GM21825 (cell line): ENCODE results near the gene ZNF232.
"Not testable (repeated sequence)": the region's sequence is repeated elsewhere in the genome, so short reads cannot be mapped to it uniquely, and the experiment has no call there.

Experiments
- ATAC-seq: cut with Tn5 transposase; IDR thresholded peaks from one replicate; pipeline ENCODE4 v1.9.1; 2021; ENCODE audit warnings: mild to moderate bottlenecking, moderate library complexity; ENCODE audit not compliant: unreplicated experiment

Gene ZNF232

DNA sequence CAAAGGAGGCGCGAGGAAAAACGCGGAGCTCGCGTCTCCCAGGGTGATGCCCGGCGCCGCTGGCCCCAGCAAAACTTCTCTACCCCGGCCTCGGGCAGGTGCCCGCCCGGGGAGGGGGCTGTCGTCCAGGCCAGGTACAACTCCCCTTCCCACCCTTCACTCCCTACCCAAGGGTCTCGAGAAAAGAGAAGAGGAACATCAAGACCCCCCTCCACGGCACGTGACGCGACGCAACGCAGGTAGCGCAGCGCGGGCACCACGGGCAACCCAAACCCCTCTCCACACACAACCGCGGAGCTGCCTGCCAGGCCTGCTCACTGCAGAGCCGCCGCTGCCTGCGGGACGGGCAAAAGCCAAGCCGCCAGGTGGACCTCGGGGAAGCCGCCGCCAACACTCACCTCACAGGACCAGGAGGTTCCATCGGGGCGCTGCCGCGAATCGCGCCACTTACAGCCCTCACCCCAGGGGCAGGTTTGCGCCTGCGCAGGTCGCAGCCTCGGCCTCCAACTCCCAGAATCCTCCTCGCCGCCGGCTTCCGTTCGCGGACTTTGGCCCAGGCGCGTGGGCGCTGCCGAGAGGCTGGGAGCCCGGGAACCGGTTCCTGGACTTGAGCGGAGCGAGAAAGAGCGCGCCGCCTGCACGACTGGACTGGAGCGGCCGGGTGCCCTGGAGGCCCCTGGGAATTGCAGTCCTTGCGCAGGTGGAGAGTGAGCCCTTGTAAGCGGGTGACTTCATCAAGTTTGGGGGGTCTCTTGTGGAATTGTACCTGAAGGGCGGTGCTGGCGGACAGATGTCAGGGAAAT lies at the start of gene ZNF232:
Gene ZNF232, minus strand, starts transcription at position 477 of the 803 bp plus-strand sequence. Its CDS starts 56 bp downstream, at position 421.
- ATAC-seq: peak; percentile 86

- ATAC-seq: not testable (repeated sequence)
These were observed 49.0 kb upstream of the ZNF232 start for GRCh38 chr17:5160702-5161101.

DNA sequence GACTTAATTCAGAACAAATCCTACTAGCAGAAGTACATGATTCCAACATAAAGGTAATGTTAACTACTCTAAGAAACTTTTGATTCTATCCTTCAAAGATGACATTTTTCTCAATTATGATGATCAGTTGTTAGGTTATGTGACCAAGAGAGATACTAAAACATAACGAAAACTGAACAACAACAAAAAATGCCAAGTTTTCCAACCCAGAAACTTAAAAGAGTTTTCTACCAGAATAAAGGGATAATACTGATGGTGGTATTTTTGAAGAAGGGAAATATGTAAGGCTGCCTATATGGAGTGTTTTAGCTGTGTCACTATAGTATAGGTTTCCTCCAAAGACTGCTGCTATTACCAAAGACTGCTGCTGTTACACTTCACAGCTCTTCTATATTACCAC lies 34.4 kb upstream of the ZNF232 start:
- not testable (repeated sequence) for ATAC-seq

DNA sequence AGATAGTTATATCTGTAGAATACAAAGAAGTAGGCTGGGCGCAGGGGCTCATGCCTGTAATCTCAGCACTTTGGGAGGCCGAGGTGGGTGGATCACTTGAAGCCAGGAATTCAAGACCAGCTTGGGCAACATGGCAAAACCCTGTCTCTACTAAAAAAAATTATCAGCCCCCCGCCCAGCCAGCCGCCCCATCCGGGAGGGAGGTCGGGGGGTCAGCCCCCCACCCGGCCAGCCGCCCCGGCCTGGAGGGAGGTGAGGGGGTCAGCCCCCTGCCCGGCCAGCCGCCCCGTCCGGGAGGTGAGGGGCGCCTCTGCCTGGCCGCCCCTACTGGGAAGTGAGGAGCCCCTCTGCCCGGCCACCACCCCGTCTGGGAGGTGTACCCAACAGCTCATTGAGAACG lies 31.2 kb upstream of the ZNF232 start:
- not testable (repeated sequence) for ATAC-seq

- no peak for ATAC-seq
These were observed 27.7 kb upstream of the ZNF232 start for GRCh38 chr17:5139458-5139732.

GRCh38 chr17:5138616-5139457 lies 27.2 kb upstream of the ZNF232 start:
- ATAC-seq: no peak

DNA sequence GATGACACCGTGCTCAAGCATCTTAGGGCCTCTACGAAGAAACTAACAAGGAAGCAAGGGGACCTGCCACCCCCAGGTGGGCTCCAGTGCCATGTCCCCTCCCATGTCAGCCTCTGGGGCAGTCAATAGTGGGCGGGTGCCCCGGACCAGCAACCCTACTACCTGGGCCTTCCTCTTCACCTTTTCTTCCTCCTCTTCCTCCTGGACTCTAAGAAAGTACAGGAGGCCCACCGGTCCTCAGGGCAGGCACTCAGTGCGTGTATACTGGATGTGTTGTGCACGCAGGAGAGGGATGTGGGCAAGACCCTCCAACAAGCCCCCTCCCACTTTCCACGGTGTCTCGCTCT lies 26.5 kb upstream of the ZNF232 start:
- ATAC-seq: not testable (repeated sequence)

DNA sequence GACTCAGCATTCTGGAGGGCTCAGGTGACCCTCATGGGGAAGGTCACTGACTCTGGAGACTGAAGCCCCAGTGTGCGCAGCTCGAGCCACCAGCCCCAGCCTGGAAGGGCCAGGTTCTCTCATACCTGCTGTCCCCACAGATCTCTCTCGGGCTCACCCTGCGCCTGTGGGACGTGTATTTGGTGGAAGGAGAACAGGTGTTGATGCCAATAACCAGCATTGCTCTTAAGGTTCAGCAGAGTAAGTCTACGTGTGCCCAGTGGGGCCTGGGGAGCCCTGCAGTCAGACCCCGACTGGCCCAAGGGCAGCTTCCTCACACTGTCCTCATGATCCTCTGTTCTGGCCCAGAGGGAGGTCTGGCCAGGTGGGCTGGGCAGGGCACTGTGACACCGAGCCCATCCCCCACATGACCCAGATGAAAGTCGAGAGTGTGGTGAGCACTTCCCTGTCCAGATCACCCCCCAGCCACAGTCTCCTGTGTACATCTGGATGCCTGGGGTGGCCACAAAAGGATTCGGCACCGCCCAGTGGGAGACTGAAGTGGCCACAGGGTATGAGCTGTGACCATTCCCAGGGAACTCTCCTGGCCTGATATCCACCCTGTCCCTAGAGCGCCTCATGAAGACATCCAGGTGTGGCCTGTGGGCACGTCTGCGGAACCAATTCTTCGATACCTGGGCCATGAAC lies 26.0 kb upstream of the ZNF232 start:
- ATAC-seq: not testable (repeated sequence)

DNA sequence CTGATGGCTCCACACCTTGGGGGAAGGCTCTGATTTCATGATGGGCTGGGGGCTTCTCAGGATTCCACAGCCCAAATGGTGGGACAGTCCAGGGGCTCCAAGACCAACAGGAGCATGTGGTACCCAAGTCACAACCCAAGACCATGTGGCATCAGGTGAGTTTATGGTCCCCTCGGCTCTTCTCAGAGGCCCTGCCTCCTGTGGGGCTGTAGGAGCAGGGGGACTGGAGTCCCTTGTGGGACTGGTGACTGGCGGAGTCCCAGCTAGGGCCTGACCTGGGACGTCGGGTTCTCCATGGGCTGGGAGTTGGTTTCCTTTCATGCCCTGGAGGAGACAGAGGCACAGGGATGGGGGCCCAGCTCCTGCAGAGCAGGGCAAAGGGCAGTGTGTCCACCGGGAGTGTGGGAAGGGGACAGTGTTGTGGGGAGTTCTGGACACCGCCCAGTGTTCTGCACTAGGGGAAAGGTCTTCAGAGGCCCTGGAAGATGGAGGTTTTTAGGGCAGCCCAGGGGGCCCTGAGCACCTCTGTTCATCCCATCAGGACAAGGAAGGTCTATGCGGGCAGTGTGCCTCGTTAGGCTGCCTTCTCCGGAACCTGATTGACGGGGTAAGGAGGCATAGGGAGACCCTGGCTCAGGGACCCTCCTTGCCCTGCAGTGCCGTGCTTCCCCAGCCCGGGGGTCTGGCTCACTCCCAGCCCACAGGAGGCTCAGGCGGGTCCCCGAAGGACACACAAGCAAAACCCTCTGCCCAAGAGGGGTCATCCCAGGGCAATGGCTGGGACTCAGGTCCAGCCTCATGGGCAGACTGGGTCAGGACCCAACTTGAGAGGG lies 25.1 kb upstream of the ZNF232 start:
- ATAC-seq: not testable (repeated sequence)

DNA sequence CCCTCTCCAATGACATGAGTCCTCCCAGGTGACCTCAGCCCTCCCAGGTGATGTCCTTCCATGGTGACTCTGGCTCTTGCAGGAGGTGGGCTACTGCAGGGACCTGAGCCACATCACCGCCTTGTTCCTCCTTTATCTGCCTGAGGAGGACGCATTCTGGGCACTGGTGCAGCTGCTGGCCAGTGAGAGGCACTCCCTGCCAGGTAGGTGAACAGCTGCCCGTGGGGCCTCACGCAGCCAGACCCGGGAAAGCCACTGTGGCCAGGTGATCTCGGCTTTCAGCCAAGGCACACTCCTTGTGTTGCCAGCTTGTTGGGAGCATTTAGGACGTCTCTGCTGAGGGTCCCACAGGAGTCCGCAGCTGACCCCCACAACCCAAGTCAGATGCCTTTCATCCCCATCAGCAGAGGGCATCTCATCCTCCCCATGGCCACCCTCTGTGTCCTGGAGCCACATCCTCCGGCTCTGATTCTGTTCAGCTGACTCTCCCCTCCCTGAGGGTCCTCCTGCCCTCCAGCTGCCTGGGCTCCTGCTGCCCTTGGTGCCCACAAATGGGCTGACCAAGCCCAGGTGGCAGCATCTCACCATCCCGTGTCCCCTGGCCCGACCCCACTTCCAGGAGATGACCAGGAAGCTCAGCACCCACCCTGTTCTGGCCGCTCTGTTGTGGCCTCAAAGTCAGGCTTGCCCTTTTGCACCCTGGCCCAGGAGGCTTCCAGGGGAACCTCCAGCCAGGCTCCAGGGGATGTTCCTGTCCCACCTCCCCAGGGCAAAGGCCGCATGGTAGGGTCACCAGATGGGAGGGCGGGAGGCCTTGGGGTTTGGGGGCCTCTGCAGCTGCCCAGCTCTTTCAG lies 24.3 kb upstream of the ZNF232 start:
- no peak for ATAC-seq

GRCh38 chr17:5135131-5135712 lies 23.5 kb upstream of the ZNF232 start:
- ATAC-seq: not testable (repeated sequence)

GRCh38 chr17:5134571-5134970 lies 22.9 kb upstream of the ZNF232 start:
- ATAC-seq: not testable (repeated sequence)

GRCh38 chr17:5133961-5134360 lies 22.3 kb upstream of the ZNF232 start:
- ATAC-seq: not testable (repeated sequence)

GRCh38 chr17:5133311-5133710 lies 21.6 kb upstream of the ZNF232 start:
- no peak for ATAC-seq

DNA sequence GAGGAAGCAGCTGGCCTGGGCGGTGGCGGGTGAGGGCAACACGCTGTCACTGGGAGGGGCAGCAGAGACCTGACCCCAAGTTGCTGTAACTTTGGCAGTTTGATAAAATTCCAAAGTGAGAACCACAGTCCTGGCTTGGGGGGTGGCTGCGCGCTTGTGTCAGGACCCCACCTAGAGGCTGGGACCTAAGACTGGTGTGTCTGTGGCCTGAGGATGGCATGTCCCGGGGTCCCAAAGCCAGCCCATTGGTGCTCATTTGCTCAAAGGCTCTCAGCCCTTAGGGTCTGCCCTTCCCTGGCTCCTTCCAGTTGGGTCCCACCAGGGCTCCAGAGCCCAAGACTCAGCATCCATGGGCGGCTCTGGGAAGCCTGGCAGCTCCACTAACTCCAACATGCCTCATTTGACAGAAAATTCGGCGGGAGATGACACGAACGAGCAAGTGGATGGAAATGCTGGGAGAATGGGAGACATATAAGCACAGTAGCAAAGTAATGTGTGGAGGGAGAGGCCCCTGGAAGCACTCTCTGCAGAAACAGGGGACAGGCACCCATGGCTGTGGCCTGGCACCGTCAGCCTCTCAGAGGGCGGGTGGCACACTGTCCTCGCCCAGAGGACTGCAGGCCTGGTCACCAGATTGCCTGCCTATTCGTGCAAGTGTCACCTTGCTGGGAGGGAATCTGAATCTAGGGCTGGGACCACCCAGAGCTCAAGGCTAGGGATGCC lies 21.0 kb upstream of the ZNF232 start:
- not testable (repeated sequence) for ATAC-seq

GRCh38 chr17:5131799-5132502 lies 20.3 kb upstream of the ZNF232 start:
- ATAC-seq: not testable (repeated sequence)

- ATAC-seq: no peak
These were observed 19.6 kb upstream of the ZNF232 start for GRCh38 chr17:5131146-5131715.

DNA sequence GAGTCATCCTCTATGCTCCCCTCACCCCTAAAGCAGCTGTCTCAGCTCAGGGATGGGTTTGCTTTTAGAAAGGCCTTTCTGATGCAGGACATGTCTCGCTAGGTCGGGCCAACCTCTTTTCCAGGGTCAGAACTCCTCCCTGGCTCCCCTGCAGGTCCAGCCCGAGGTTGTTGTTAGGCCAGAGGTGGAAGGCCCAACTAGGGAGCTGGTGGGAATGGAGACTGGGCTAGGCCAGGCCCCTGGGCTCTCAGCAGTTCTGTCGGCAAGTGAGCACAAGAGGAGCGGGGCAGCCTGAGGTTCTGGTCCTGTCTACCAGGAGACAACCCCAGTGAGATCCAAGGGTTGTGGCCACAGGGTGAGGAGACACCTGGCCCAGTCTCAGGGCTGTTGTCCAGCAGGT lies 19.0 kb upstream of the ZNF232 start:
- ATAC-seq: not testable (repeated sequence)
